HG03460 (cell line): ENCODE measurements around the gene ARSK.

ENCODE experiments used
- ATAC-seq: cut with Tn5 transposase; IDR thresholded peaks from one replicate; pipeline ENCODE4 v1.9.1; 2021; ENCODE audit not compliant: unreplicated experiment

The ARSK gene

GRCh38 chr5:95562282-95562681, 7.4 kb downstream of the ARSK start:
- no peak for ATAC-seq

GRCh38 chr5:95563367-95563766, 8.5 kb downstream of the ARSK start:
- ATAC-seq, result no peak

GRCh38 chr5:95564450-95564849, 9.5 kb downstream of the ARSK start:
- ATAC-seq, result no peak

- ATAC-seq, result no peak
These were observed 10.5 kb downstream of the ARSK start for GRCh38 chr5:95565280-95565920.

- ATAC-seq, result no peak
These were observed 17.1 kb downstream of the ARSK start for GRCh38 chr5:95572016-95572415.

- ATAC-seq, result no peak
These were observed 26.7 kb downstream of the ARSK start for GRCh38 chr5:95581576-95581975.

DNA sequence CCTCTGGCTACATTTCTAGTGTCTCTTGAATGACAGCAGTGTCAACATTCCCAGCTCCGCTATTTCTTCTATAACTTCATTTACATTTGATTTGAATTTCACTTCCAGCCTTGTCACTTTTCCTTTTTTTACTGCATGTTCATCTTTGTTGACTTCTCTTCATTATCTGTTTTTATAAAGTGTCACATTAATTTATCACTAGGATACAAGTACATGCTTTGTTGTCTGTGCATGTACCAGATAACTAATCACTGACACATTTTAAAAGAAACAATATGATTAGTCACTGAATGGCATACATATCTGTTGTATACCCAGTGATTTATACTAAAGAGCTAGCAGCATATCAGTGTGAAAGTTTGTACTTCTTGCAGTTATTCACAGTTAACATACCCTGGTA, 29.1 kb downstream of the ARSK start:
- no peak for ATAC-seq

DNA sequence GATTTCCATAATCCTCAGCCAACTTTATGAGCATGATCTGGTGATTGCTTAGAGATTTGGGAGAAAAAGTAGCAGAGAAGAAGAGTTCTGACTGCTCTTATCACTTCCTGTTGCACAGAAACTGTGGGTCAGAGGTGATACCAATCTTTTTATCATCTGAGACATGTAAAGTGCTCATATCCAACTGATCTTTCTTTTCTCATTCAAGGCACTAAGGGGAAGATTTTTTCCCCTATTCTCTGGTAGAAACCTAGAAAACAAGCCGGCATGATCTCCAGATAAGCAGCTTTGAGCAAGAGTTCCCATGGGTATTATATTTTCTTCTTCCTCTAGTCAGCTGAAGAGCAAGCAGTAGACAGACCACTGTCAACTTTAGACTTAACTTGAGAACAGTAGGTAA, 36.0 kb downstream of the ARSK start:
- no peak for ATAC-seq

GRCh38 chr5:95591490-95591901, 36.6 kb downstream of the ARSK start:
- ATAC-seq, result peak; percentile 80

GRCh38 chr5:95595289-95595931, 40.5 kb downstream of the ARSK start:
- ATAC-seq, result no peak

- no peak for ATAC-seq
These were observed 44.4 kb downstream of the ARSK start for GRCh38 chr5:95599252-95599651.

DNA sequence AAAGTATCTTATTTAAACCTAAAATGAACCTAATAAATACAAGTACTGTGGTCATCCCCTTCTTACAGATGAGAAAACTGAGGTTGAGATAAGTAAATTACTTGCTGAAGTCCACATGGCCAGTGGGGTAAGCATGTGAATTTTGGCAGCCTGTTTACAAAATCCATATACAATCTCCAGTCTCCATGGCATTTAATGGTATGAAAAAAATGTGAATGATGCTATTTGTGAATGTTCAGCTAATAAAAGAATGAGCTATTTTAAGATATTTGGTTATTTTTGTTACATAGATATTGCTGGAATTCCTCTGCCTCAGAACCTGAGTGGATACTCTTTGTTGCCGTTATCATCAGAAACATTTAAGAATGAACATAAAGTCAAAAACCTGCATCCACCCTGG, 45.7 kb downstream of the ARSK start:
- ATAC-seq, result no peak

DNA sequence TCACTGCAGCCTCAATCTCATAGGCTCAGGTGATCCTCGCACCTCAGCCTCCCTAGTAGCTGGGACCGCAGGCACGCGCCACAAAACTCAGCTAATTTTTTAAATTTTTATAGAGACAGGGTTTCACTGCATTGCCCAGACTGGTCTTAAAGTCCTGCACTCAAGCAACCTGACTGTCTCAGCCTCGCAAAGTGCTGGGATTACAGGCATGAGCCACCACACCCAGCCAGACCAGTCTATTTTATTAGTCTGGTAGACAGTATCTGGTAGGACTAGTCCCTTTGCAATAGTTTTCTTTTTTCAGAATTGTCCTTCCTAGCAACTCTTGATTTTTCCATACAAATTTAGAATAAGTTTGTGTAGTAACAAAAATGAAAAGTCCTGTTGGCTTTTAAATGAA, 50.9 kb downstream of the ARSK start:
- no peak for ATAC-seq

DNA sequence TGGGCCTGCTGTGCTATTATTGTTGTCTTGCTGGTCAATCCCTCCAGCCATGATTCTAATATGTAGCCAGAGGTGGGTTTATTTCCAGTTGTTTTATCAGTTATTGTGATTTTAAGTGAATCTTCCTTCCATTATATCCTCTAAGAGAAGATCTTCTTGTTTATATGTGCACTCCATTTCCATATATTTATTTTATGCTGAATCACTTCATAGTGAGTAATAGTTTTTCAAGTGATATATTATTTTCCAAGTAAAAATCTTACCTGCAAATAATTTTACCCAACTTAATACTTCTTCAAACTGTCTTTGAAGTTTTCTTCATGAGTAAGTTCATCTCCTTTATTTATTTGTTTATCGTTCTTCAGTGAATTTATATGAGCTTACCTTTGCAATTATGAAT, 51.5 kb downstream of the ARSK start:
- no peak for ATAC-seq

DNA sequence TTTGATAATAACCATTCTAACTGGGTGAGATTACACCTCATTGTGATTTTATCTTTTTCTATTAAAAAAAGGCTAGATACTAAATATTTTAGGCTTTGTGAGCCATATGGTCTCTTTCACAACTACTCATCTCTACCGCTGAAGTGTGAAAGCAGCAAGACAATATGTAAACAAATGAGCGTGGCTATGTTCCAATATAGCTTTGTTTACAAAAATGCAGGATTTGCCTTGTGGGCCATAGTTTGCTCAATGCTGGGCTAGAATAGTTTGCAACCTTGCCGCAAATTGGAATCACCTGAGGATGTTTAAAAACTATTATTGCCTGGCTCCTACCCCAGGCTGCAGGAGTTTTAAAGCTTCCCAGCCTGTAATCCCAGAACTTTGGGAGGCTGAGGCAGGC, 54.8 kb downstream of the ARSK start:
- no peak for ATAC-seq

DNA sequence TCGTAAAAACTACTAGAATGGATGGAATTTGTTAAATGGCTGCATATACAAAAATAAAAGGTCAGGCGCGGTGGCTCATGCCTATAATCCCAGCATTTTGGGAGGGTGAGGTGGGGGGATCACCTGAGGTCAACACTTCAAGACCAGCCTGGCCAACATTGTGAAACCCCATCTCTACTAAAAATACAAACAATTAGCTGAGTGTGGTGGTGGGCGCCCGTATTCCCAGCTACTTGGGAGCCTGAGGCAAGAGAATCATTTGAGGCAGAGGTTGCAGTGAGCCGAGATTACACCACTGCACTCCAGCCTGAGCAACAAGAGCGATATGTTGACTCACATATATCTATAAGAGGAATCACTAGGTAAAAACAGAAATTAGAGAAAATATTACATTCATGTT, 55.6 kb downstream of the ARSK start:
- no peak for ATAC-seq

GRCh38 chr5:95611396-95611795, 56.5 kb downstream of the ARSK start:
- ATAC-seq, result no peak

- no peak for ATAC-seq
These were observed 58.6 kb downstream of the ARSK start for GRCh38 chr5:95613514-95613913.

DNA sequence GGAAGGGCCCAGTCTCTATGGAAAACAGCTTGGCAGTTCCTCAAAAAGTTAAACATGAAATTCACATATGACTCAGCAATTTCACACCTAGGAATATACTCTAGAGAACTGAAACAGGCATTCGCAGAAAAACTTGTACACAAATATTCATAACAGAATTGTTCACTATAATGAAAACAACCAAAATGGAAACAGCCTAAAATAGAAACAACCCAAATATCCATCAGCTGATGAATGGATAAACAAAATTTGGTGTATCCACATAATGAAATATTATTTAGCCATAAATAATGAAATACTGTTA, 60.2 kb downstream of the ARSK start:
- ATAC-seq, result no peak

DNA sequence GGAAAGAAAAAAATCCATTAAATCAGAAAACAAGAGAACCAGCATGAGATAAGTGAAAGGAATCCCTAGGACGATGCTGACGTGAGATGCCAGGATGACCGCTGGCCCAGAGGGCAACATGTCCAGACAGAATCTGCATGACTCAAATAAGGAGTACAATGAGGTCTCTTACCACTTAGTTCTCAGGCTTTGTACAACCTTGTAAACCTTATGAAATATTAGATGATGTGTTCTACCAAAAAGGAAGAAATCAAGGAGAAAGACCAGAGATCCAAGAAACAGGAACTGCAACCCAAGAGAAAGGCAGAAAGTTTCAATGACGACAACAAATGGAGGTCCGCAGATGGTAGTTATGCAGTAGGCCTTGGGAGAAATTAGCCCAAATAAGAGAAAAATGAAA, 62.2 kb downstream of the ARSK start:
- no peak for ATAC-seq

- no peak for ATAC-seq
These were observed 64.2 kb downstream of the ARSK start for GRCh38 chr5:95619096-95619495.

- no peak for ATAC-seq
These were observed 64.7 kb downstream of the ARSK start for GRCh38 chr5:95619514-95620029.
